A549 (cell line): Measurements from ENCODE around the gene CLEC16A. TPM values are rescaled to one million over a fixed set of nuclear protein-coding genes. Genes with fewer than 3 reads are reported as not detected.

Experiments
- ATAC-seq, 2 experiments: fragments of 200-7000 bp in 1 of 2; fragments of >200 bp in 1 of 2; cut with Nextera tagmentation in 1 of 2; cut with Tn5 transposase in 1 of 2; 3 replicates each; pipeline versions ENCODE4 v1.8.0 to v1.9.1; 2018 to 2020; ENCODE audit warnings: mild to moderate bottlenecking in 1 of 2, moderate library complexity in 1 of 2
- CTCF ChIA-PET: fragments of 300-600 bp; sonication (Branson Sonifier 250); formaldehyde crosslinking; extraction: SDS; loops from one replicate; lab custom pipeline; 2021; ENCODE audit warnings: antibody characterized with exemption, inconsistent platforms; lab: Yijun Ruan, JAX
- POLR2A ChIA-PET: fragments of 350-600 bp; formaldehyde crosslinking; extraction: SDS; loops from one replicate; lab custom pipeline; 2021; ENCODE audit warnings: antibody characterized with exemption, inconsistent platforms; lab: Yijun Ruan, JAX
- DNase-seq, 2 experiments: peaks; one replicate each; pipeline versions ENCODE4 v3.0.0 to v3.0.0-alpha.2; 2011 to 2016; ENCODE audit warnings: low read depth in 1 of 2, low spot score in 1 of 2
- FAIRE-seq: peaks from 2 replicates; lab custom pipeline; 2011; peaks lifted over from hg19 to GRCh38; lab: Jason Lieb, UNC
- H3K27ac ChIP-seq, 2 experiments: fragments of >200 bp; sonication (Bioruptor Twin); formaldehyde crosslinking; 3 replicates each; pipeline ENCODE4 v1.5.1; 2016 to 2017
- H3K4me1 ChIP-seq: fragments of >200 bp; sonication (Bioruptor Twin); formaldehyde crosslinking; 3 replicates; pipeline ENCODE4 v1.6.1; 2016
- H3K4me2 ChIP-seq: fragments of >200 bp; sonication (Bioruptor Twin); formaldehyde crosslinking; 3 replicates; pipeline ENCODE4 v1.6.1; 2016
- H3K4me3 ChIP-seq: fragments of >200 bp; sonication (Bioruptor Twin); formaldehyde crosslinking; 3 replicates; pipeline ENCODE4 v1.5.1; 2016
- H3K9me3 ChIP-seq: fragments of >200 bp; sonication (Bioruptor Twin); formaldehyde crosslinking; 3 replicates; pipeline ENCODE4 v1.6.1; 2016
- BCL3 ChIP-seq: fragments of >200 bp; sonication (Bioruptor Twin); formaldehyde crosslinking; IDR thresholded peaks from 3 replicates; pipeline ENCODE4 v1.6.1; 2016
- CBX8 ChIP-seq: fragments of 200-600 bp; sonication (generic); IDR thresholded peaks from 2 replicates; pipeline ENCODE4 v1.6.1; 2016
- CEBPB ChIP-seq, 2 experiments: fragments of >200 bp in 1 of 2; sonication (Bioruptor Twin) in 1 of 2; formaldehyde crosslinking in 1 of 2; IDR thresholded peaks; 2 replicates each; pipeline ENCODE4 v1.6.1; 2012 to 2016
- EHF ChIP-seq: fragments of 250-450 bp; sonication (Bioruptor Pico); IDR thresholded peaks from 2 replicates; pipeline ENCODE4 v1.5.0; 2020; ENCODE audit warnings: mild to moderate bottlenecking
- ELK1 ChIP-seq: fragments of 150-350 bp; IDR thresholded peaks from 2 replicates; pipeline ENCODE4 v1.6.1; 2014; ENCODE audit warnings: low read depth, mild to moderate bottlenecking, low read length
- ESRRA ChIP-seq: fragments of 150-350 bp; IDR thresholded peaks from 2 replicates; pipeline ENCODE4 v1.6.1; 2014; ENCODE audit warnings: mild to moderate bottlenecking, low read length, borderline replicate concordance
- HEYL ChIP-seq: fragments of 250-450 bp; sonication (Bioruptor Pico); IDR thresholded peaks from 2 replicates; pipeline ENCODE4 v1.8.0; 2021; ENCODE audit warnings: mild to moderate bottlenecking, moderate library complexity
- HOXB5 ChIP-seq: fragments of 250-450 bp; sonication (Bioruptor Pico); IDR thresholded peaks from 2 replicates; pipeline ENCODE4 v1.5.0; 2020; ENCODE audit warnings: mild to moderate bottlenecking, moderate library complexity
- MAZ ChIP-seq: fragments of 150-350 bp; IDR thresholded peaks from 2 replicates; pipeline ENCODE4 v1.6.1; 2014; ENCODE audit warnings: antibody characterized with exemption, low read depth, low read length, borderline replicate concordance
- NFE2L2 ChIP-seq: fragments of 150-350 bp; conservative IDR thresholded peaks from 2 replicates; pipeline ENCODE4 v1.6.1; 2014; ENCODE audit warnings: low read length
- PHF8 ChIP-seq: fragments of 200-600 bp; sonication (generic); IDR thresholded peaks from 2 replicates; pipeline ENCODE4 v1.6.1; 2016; ENCODE audit warnings: low read depth, mild to moderate bottlenecking, antibody characterized with exemption, moderate library complexity, borderline replicate concordance
- POLR2AphosphoS2 ChIP-seq: conservative IDR thresholded peaks from 2 replicates; pipeline ENCODE4 v1.6.1; 2012; ENCODE audit warnings: low read length, improper control_type of control experiment, inconsistent platforms
- SMC3 ChIP-seq: fragments of >200 bp; sonication (Bioruptor Twin); formaldehyde crosslinking; IDR thresholded peaks from 3 replicates; pipeline ENCODE4 v1.6.1; 2018; ENCODE audit warnings: inconsistent platforms
- SREBF2 ChIP-seq: fragments of 450-650 bp; IDR thresholded peaks from 2 replicates; pipeline ENCODE4 v1.6.1; 2014; ENCODE audit warnings: mild to moderate bottlenecking, moderate library complexity
- ZSCAN20 ChIP-seq: fragments of 250-450 bp; sonication (Bioruptor Pico); IDR thresholded peaks from 2 replicates; pipeline ENCODE4 v1.8.0; 2022; ENCODE audit warnings: mild to moderate bottlenecking, moderate library complexity
- WGBS: methylation state at CpG from one replicate; pipeline ENCODE4 v1.1.6; 2017; ENCODE audit errors: missing lambda C conversion rate; 5-methylcytosine and 5-hydroxymethylcytosine counted together
- polyA plus RNA-seq, 4 experiments: library from polyadenylated mRNA; depleted of rRNA in 3 of 4; stranded (reverse); fragments of >200 nt; fragmentation: RNase III in 1 of 4; extraction: RNeasy Plus Mini Kit Qiagen cat#74134 plus additional on column Dnase treatment in 1 of 4; gene quantifications; 2 replicates in 3 of 4; 3 replicates in 1 of 4; pipeline ENCODE4 v1.2.3, GENCODE V29; 2011 to 2017
- TF ChIP-seq, protein P1 (sequence below): fragments of 200-600 bp; sonication (generic); IDR thresholded peaks from 2 replicates; pipeline ENCODE4 v1.6.1; 2016; ENCODE audit warnings: antibody characterized with exemption, mild to moderate bottlenecking, moderate library complexity
- TF ChIP-seq, protein P2 (sequence below): IDR thresholded peaks from 2 replicates; pipeline ENCODE4 v1.6.1; 2012
- TF ChIP-seq, protein P3 (sequence below): fragments of >200 bp; sonication (Bioruptor Twin); formaldehyde crosslinking; IDR thresholded peaks from 2 replicates; pipeline ENCODE4 v1.6.1; 2016

CLEC16A gene
- polyA plus RNA-seq, 2 of the 4 experiments (the other 2 are of a cell fraction): 8.3 to 10.4 TPM

GRCh38 chr16:11046382-11046931, 102.1 kb downstream of the CLEC16A start:
- no peaks in the 10 kb centered on the region for H3K9me3 ChIP-seq
- WGBS: 85% methylated on average over 5 of the region's 5 CpGs
- CTCF ChIA-PET: interaction anchor here (0.6 kb wide), 1 partner anchor 973 kb away, joined by 3 read pairs; no protein-coding TSS in a partner anchor
- TF ChIP-seq SMC3 (no peak), ELK1 (no peak), ESRRA (no peak), POLR2AphosphoS2 (no peak)
- TF ChIP-seq, protein P1, sequence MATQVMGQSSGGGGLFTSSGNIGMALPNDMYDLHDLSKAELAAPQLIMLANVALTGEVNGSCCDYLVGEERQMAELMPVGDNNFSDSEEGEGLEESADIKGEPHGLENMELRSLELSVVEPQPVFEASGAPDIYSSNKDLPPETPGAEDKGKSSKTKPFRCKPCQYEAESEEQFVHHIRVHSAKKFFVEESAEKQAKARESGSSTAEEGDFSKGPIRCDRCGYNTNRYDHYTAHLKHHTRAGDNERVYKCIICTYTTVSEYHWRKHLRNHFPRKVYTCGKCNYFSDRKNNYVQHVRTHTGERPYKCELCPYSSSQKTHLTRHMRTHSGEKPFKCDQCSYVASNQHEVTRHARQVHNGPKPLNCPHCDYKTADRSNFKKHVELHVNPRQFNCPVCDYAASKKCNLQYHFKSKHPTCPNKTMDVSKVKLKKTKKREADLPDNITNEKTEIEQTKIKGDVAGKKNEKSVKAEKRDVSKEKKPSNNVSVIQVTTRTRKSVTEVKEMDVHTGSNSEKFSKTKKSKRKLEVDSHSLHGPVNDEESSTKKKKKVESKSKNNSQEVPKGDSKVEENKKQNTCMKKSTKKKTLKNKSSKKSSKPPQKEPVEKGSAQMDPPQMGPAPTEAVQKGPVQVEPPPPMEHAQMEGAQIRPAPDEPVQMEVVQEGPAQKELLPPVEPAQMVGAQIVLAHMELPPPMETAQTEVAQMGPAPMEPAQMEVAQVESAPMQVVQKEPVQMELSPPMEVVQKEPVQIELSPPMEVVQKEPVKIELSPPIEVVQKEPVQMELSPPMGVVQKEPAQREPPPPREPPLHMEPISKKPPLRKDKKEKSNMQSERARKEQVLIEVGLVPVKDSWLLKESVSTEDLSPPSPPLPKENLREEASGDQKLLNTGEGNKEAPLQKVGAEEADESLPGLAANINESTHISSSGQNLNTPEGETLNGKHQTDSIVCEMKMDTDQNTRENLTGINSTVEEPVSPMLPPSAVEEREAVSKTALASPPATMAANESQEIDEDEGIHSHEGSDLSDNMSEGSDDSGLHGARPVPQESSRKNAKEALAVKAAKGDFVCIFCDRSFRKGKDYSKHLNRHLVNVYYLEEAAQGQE: no peak
- TF ChIP-seq, protein P2, sequence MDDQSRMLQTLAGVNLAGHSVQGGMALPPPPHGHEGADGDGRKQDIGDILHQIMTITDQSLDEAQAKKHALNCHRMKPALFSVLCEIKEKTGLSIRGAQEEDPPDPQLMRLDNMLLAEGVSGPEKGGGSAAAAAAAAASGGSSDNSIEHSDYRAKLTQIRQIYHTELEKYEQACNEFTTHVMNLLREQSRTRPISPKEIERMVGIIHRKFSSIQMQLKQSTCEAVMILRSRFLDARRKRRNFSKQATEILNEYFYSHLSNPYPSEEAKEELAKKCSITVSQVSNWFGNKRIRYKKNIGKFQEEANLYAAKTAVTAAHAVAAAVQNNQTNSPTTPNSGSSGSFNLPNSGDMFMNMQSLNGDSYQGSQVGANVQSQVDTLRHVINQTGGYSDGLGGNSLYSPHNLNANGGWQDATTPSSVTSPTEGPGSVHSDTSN: no peak
- TF ChIP-seq, protein P3, sequence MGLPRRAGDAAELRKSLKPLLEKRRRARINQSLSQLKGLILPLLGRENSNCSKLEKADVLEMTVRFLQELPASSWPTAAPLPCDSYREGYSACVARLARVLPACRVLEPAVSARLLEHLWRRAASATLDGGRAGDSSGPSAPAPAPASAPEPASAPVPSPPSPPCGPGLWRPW: no peak
- TF ChIP-seq, all 56 proteins: peak for 0
- POLR2A ChIA-PET: interaction anchor here (0.6 kb wide), 1 partner anchor 9 kb away, joined by 3 read pairs; no protein-coding TSS in a partner anchor
- ATAC-seq: no peak
- DNase-seq: no peak
- peaks cover 8% of the 10 kb centered on the region for H3K4me1 ChIP-seq
- H3K4me2 ChIP-seq: no peak overlapping the region
- H3K27ac ChIP-seq: no peak overlapping the region
- no peak for FAIRE-seq
- H3K4me3 ChIP-seq: no peak overlapping the region

- peaks cover 8% of the 10 kb centered on the region for H3K4me1 ChIP-seq
- CTCF ChIA-PET: interaction anchor here (0.6 kb wide), 2 partner anchors 163 to 973 kb away, joined by 3 read pairs; no protein-coding TSS in a partner anchor
- no peak overlapping the region for H3K4me2 ChIP-seq
- H3K9me3 ChIP-seq: no peaks in the 10 kb centered on the region
- H3K27ac ChIP-seq: no peak overlapping the region
- no peak overlapping the region for H3K4me3 ChIP-seq
- TF ChIP-seq CBX8: no peak
- no peak for TF ChIP-seq PHF8
- no peak for TF ChIP-seq SREBF2
- no peak for TF ChIP-seq BCL3
- no peak for TF ChIP-seq MAZ
- no peak for TF ChIP-seq ZSCAN20 (CRISPR knock-in tag)
- no peak for TF ChIP-seq EHF
- no peak for TF ChIP-seq HOXB5 (CRISPR knock-in tag)
- TF ChIP-seq NFE2L2: no peak
- no peak for TF ChIP-seq HEYL (CRISPR knock-in tag)
- no peak for TF ChIP-seq CEBPB (IDR thresholded peaks at IDR 0.05)
- POLR2A ChIA-PET: no interaction called here
- DNase-seq: no peak
- 87% methylated on average over 4 of the region's 4 CpGs for WGBS
- FAIRE-seq: no peak
- ATAC-seq: no peak
These were observed 102.7 kb downstream of the CLEC16A start for GRCh38 chr16:11047057-11047456.
